GM18868 (cell line): Measurements from ENCODE around the gene PRSS27.
A peak's percentile ranks its signal among the peaks of the same experiment; 100 is the strongest.

Experiments
- ATAC-seq: cut with Tn5 transposase; IDR thresholded peaks from one replicate; pipeline ENCODE4 v1.9.1; 2021; ENCODE audit warnings: mild to moderate bottlenecking, moderate library complexity; ENCODE audit not compliant: unreplicated experiment

The PRSS27 gene

DNA sequence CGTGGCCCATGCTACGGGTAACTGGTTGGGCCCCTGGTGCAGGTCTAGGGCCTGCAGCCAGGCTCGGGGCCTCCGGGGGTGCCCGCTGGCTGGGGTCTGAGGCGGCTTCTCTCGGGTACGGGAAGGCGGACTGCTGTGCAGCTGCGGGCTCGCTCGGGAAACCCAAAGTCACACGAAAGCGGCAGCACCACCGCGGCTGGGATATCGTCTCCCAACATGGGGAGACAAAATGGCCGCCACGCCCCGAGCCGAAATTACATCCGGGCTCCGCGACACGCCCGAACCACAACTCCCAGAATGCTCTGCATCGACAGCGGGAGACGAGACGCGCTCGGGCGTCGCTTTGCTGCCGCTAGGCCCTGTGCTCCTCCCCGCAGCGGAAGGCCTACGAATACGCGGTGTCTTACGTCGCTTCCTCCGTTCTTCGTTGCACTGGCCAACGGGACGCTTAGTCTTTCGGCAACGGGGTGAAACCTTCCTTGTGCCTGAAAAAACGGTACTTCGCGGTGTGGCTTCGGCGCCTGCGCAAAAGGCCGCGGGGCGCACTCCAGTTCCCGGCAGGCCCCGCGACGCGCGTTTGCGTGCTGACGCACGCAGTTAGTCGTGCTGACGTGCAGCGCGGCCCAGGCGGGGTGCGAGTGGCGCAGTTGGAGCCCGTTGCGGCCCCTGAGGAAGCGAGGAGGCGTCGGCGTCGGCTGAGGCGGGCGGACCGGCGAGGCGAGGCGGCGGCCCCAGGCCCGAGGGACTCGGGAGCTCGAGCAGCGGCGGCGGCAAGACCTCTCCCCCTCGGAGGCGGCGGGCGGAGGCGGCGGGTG is 32.2 kb upstream of the PRSS27 start, which contains the start of gene SRRM2:
Gene SRRM2 (plus strand): TSS at position 604 of the 815 bp plus-strand sequence. CDS start 3,727 bp downstream, outside the sequence.
- peak; percentile 83 for ATAC-seq

DNA sequence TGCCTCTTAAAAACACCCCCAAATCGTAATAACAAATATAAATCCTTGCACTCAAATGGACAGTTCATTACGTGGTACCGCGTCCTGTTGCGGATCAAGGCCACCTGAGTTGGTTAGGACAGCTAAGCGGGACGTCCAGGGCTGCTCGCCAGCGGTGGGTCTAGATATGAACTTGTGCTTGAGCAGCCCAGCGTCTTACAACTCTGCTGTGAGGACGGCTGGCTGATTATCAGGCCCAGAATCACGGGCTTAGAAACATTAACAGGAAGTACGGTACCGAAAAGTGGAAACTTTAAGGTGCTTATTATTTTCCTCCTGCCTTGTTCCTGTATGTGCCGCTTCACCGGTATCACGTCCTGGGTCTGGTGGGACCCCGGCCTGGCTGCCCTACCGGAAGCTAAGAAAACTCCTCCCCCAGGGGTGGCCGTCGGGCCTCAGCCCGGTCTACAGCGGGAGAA is 31.6 kb upstream of the PRSS27 start:
- ATAC-seq, result no peak

DNA sequence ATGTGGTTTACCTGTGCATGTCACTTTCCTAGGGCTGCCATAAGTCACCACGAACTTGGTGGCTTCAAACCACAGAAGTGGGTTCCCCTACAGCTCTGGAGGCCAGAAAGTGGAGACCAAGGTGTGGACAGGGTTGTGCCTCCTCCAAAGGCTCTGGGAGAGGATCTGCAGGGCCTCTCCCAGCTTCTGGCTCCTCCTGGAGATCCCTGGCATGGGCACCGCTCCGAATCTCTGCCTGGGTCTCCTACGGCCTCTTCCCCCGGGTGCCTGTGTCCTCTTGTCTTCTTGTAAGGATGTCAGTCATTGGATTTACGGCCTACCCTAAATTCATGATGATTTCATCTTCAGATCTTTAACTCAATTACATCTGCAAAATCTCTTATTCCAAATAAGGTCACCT is 29.9 kb upstream of the PRSS27 start:
- ATAC-seq, result no peak

DNA sequence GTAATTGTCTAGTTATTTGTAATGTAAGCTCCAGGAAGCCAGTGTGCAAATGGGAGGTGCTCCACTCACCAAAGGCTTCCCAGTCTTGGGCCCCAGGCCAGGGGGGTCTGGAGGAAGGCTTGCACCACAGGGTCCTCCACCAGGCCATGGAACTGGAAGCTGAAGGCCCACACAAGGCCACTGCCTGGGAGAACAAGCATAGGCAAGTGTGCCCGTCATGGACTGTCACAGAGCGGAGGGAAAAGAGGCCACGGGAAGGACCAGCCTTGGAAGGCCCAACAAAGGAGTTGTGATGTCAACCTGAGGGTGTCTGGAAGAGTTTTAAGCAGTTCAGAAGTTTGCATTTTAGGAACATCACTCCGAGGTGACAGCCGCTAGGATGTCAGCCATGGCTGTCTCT is 29.5 kb upstream of the PRSS27 start:
- ATAC-seq, result no peak

DNA sequence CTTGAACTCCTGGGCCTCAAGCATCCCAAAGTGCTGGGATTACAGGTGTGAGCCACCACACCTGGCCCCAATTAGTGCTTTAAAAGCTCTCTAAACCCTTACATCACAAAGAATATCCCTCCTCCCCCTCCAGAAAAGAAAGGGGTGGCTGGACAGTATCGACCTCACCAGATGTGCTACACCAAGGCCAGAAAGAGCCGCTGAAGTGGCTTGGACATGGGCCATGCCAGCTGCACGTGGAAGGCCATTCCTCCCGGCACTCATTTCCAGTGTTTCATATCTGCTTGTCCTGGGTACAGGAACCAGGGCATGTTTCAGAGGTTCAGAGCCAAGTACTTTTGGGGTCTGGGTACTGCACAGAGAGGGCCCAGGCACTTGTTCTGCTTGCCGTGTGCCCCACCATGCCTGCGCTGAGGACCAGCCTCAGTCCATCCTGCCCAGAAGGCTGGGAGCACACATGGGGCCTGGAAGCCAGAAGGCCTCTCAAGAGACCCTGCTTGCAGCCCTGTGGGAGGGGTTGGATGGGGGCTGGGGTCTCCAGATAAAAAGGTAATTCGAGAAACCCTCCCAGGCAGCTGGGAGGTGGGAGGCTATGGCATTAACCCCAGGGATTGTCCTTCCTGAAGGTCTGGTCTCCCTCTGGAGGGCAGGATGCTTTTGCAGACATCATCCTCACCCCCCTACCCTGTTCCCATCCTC is 28.9 kb upstream of the PRSS27 start:
- ATAC-seq, result no peak

DNA sequence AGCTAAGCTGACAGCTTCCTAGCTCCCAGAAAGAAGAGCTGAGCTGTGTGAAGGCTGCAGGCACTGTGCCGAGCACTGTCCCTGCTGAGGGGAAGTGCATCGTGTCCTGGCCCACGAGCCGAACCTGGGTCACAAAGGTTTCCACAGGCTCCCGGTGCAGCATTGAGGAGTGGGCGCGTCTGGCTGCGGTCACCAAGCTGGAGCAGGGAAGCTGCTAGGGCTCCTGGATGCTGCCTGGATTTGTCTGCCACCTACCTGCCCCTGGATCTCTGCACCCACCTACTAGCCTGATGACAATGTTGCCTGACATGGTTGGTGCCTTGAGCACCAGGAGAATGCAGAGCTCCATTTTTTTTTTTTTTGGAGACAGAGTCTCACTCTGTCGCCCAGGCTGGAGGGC is 25.9 kb upstream of the PRSS27 start:
- ATAC-seq, result no peak

DNA sequence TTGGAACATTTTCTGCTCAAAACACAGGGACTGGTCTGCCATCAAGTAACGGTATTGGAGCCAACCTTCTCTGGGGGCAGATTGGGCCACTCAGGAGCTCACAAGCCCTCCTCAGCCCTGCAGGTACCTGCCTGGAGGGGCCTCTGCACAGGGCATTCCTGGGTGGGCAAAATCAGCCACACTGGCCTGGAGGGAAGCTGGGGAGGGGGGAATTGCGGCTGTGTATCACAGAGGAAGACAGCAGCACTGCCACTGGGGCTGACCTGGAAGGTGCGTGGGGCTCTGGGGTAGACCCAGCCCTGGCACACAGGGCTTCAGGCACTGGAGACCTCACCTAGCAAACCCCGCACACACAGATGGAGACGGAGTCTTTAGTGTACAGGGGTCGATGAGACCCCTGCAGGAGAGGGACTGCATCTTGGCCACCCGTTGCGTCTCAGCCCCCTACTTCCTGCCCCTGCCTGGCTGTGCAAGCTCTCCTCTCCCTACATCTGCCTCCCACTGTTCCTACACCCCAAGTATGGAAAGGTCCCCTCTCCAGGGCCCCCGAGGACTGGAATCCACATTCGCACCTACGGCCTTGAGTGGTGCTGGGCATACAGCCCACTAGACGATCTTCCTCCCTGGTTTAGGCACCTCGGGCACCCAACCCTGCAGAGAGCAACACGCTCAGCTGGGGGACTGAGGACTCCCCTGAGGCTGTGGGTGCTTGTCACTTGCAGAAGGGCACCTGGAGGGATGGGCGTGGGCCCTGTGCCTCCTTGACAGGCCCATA is 25.3 kb upstream of the PRSS27 start:
- no peak for ATAC-seq

DNA sequence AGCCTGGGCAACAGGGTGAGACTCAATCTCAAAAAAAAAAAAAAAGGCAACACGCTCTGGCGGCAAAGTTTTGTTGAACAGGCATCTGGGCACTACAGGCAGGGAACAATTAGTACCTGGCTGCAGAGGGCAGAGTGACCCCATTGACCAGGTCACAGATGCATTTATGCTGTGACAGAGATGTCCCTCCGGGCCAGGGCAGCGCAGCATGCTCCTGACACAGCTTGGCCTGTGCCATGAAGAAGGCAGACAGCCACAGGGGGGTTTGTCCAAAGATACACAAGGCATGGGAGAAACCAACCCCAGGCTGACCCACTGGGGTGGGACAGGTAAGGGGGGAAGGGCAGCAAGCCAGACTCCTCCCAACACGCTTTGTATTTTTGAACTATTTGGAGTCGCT is 24.7 kb upstream of the PRSS27 start:
- no peak for ATAC-seq

DNA sequence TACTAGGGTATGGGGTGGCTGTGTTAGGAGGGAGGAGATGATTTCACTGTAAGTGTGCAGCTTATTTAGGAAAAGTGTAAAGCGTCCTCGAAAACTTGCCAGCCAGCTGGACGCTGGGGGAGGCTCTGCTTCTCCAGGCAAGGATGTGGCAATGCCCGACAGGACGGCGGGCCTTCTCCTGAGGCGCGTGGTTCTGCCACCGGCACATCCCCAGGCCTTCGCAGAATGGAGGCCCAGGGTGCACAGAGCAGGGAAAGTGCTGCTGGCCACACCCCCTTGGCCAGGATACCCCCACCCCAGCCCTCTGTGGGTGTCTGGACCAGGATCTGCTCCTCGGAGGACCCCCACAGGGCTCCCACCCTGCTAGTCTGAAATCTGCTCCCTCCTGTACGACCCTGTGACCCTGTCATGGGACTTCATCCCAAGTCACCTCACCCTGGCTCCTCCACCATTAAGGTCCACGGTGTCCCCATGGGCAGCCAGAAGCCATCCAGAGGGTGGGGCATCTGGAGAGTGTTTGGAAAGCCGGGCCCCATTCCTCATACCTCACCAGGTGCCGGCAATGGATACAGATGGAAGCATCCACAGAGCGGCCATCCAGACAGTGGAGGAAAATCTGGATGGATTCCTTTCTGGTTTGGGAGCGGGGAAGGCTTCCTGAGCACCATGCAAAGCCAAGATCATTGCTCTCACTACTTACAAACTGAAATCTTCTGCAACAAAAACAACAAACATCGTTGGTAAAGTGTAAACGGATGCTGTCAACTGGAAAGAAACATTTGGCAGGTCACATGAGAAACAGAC is 23.2 kb upstream of the PRSS27 start:
- ATAC-seq, result no peak

DNA sequence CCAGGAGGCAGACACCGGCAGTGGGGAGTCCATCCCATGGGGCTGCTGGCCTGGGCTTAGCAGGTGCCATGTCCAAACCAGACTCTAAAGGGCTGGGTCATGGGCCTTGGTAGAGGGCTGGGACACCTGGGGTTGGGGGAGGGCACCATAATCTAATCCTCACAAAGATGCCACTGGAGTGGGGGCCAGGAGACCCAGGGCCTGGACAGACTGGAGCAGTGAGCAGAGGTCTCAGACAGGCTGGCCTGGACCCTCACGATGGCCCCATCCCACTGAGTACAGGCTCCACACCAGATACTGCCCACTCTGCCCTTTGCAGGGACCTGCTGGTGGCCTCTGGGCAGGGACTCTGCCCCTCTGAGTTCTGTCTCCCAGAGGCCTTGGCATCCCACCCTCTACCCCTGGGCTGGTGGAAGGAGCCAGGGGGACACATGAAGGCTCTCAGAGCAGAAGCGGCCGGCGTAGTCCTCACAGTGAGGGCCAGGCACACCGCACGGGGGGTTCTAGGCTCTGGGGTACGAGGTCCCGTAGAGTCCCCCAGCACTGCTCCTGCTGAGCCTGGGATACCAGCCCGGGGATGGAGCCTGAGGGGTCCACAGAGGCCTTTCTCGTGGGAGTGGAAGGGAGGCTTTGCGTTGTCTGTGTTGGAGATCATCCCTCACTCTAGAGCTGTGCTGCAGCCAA is 22.4 kb upstream of the PRSS27 start:
- ATAC-seq, result no peak

DNA sequence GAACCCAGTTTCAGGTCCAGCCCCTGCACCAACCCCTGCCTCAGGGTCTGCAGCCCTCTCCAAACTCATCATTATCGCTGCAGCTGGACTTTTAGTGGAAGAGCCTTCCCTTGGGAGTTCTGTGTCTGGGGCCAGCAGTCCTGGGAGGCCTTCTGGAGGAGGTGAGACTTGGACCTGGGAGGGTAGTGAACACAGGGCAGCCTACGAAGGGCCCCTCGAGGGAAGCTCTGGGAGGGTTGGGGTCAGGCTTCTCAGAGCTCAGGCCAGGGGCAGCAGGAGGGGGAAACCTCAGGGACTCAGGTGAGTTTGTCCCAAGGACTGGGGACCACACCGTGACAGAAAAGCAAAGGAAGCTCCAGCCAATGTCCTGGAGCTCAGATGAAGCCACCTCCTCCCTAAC is 21.1 kb upstream of the PRSS27 start:
- ATAC-seq, result no peak

DNA sequence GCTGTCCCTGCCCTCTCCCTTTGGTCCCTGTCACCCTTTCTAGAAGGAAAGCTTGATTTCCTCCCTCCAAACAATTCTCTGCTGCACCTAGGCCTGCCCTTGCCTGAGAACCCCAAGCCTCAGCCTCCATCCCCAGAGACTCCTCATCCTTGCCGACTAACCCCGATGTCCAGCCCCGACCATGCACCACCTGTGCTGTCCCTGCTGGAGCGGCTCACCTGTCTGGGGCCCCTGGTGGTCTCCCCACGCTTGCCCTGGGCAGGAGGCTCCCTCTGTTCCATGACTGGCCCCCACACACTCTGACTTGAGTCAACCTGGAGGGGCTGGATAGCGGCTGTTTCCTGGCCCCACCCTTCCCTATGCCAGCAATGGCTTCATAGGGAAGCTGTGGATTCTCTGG is 20.5 kb upstream of the PRSS27 start:
- no peak for ATAC-seq

DNA sequence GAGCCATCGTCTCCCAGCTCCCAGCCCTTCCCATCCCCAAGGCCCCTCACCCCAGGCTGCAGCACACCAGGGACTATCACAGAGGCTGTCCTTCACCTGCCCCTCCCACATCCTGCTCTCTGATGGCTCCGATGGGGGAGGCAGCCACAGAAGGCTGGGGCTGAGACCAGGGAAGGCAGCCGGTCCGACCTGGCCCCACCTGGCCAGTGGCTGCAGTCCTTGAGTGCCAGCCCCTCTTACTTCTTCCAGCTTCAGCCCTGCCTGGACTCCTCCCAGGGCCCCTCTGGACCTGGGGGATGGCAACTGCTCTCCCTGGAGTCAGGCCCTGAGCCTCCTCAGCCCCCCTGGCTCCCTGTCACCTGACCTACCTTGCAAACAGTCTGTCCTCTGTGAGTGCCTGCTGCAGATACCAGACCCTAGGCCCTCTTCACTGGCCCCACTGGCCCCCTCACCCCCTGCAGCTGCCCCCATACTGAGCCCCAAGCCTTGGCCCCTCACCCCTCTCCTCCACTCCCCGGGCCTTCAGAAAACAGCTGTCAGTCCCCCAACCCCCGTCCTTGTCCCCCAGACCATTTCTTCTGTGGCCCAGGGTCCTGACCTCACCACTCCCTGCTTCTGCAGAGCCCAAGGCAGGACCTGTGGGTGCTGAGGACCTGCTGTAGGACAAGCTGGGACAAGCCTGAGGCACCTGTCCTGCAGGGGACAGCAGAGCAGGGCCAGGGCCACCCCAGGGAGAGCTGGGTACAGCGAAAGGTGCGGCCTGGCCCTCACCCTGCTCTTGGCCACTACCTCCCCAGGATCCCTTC is 19.8 kb upstream of the PRSS27 start:
- ATAC-seq, result no peak

DNA sequence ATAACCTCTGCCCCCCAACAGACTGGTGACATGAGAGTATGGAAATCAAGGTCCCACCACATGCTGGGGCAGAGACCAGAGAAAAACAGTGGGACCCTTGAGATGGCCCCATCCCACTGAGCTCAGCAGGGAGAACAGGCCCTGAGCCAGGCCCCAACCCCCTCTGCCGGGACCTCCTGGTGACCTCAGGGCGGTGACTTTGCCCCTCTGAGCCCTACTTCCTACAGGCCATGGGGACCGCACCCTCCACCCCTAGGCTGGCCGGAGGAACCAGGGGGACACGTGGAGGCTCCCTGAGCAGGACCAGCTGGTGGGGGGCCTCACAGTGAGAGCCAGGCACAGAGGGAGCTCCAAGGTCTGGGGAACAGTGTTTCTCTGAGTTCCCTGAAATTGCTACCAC is 18.6 kb upstream of the PRSS27 start:
- no peak for ATAC-seq

DNA sequence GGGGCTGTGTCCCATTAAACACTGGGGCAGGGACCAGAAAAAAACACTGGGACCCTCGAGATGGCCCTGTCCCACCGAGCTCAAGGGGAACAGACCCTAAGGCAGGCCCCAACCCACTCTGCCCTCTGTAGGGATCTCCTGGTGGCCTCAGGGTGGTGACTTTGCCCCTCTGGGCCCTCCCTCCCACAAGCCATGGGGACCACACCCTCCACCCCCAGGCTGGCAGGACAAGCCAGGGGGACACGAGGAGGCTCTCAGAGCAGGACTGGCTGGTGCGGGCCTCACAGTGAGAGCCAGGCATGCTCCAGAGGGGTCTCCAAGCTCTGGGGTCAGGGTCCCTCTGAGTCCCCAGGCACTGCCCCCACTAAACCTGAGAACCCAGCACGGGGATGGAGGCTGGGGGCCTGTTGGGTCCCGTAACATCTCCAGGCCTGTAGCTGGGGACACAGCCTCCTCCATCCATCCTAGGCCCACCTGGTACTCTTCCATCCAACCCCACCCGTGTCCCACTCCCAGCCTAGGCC is 17.9 kb upstream of the PRSS27 start:
- no peak for ATAC-seq

DNA sequence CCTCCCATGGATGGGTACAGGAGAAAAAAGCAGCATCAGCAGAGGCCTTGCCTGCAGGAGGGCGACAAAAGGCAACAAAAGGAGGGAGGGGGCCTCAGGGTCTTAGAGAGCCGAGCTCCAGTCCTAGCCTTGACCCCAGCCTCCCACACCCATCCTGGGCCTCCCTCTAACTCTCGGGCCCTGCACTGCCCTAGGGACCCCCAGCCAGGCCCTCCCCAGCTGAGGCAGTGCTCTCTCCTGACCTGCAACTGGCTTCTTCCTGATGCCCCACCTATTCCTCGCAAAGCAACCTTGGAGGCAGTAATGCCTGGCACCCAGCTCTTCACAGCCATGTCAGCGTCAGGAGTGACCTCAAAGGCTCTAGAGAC is 17.2 kb upstream of the PRSS27 start:
- ATAC-seq, result no peak

DNA sequence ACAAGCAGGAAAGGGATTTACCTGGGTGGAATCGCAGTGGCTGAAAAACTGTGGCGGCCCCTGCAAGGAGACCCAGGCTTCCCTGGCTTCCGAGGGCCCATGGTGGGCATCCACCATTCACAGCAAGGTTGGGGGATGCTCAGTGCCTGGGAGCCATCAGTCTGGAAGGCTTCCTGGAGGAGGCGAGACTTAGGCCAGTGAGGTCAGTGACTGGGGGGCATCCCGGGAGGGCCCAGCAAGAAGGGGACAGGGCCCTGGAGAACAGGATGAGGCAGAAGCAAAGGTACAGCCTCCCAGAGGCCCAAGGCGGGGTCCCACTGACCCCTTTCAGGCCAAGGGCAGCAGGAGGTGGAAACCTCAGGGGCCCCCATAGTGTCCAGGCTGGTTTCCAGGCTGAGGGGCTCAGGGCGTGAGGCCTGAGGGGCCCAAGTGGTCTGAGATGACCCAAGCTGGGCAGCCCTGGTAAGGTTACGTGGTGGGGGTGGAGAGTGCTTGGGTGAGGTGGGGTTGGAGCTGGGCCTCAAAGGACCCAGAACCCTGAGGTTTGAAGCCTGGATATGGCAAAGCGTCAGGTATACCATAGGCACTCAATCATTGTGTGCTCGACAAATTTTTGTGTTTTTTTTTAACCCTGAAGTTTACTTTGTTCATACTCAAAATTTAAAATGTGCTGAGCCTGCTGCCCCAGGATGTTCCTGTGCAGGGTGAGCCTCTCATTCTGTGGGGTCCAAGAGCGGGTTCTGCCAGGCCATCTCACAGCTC is 16.6 kb upstream of the PRSS27 start:
- ATAC-seq, result no peak

DNA sequence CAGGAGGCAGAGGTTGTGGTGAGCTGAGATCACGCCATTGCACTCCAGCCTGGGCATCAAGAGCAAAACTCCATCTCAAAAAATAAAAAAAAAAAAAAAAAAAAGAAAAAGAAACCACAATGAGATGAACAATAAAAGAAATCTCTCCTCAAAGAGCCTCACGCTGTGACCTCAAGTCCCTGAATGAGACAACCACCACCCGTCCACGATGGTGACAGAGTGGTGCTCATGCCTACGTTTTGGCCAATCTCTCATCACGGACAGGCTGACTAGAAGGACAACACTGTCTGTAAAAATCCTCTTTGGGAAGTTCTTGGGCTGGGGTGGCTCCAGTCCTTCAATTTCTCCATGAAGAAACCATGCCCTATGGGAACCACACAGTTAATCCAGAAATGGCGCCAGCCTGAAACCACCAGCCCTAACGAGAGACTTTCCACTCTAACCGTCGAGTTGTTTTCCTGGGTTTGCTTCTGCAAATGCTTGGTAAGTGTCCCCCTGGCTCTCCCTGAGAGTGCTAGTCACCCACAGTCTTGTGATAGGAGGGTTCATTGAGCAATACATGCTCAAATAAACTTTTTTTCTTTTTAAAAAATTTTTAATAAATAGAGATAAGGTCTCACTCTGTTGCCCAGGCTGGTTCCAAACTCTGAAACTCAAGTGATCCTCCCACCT is 15.0 kb upstream of the PRSS27 start:
- no peak for ATAC-seq
